Kasumi-1 (cell line): ENCODE data around the gene PLCB4.

Source experiments
- DNase-seq, 2 experiments: peaks; one replicate each; lab custom pipeline; 2025; lab: John Stamatoyannopoulos, UW

Gene PLCB4

DNA sequence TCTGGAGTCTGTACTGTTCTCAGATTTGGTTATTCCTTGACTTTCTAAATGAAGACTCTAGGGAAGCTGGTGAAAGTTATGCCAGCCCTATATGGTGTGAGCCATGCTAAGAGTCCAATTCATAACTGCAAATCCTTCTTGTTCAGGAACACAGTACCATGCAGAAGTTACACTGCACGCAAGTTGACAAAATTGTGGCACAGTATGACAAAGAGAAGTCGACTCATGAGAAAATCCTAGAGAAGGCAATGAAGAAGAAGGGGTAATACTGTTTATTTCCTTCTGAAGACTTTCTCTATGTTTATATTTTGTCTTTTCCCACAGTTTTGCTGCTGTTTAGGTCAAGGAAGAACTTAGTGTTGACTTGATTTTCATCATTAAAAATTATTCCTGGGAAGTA lies 384.3 kb downstream of the PLCB4 start:
- no peak for DNase-seq

DNA sequence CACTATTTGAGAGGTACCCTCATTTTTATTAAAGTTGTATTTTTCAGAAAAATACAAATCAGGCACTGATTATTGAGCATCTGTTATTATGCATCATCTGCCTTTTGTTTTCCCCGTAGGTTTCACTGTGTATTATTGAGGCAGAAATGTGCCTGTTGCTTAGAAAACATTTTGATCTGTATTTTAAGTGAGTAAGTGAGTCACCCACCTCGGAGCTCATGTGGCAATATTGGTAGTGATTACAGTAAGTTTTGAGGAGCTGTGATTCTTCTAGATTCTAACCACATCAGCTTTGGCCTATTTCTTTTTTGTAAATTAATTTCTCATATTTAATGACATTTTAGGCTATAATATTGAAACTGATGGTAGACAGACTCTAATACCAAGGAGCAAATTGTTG lies 385.9 kb downstream of the PLCB4 start:
- DNase-seq, result no peak

DNA sequence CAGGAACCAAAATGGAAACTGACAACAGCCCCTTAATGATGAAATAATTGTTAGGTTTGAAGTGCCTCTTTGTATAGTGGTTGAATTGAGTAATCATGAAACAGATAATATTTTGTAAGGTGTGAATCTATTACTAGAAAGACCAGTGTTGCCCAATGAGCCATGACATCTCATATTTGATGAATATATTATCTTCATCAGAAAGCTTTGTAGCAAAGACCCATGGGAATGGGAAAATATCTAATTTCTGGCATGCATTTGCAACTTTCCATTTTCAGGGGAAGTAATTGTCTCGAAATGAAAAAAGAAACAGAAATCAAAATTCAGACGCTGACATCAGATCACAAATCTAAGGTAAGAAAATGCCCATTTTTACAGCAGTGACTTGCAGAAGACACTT lies 388.2 kb downstream of the PLCB4 start:
- DNase-seq, result no peak

DNA sequence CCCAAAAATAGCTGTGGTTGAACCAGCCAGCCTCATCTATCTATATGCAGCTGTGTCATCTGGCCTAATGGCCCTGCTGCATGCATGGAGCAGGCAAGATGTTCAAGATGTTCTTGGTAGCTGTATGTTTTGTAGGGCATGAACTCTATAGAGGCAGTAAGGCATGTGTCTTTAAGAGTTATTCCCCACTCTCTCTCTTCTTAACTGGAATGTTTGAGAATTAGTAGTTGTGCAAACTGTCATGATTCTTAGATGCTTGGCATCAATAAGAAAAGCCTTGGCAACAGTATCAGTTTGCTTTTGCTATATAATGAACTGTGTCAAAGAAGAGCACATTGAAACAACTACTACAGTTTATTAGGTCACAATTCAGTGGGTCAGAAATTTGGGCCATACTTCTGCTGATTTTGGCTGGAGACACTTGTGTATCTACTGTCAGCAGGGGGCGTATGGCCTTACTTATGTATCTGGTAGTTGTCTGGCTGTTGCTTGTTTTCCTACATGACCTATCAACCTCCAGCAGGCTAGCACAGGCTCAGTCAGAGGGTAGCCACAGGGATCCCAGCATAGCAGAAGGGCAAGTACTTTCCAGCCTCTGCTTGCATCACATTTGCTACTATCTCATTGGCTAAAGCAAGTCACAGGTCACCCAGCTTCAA lies 389.4 kb downstream of the PLCB4 start:
- DNase-seq, result peak in 1 of 2 experiments; percentile 16

DNA sequence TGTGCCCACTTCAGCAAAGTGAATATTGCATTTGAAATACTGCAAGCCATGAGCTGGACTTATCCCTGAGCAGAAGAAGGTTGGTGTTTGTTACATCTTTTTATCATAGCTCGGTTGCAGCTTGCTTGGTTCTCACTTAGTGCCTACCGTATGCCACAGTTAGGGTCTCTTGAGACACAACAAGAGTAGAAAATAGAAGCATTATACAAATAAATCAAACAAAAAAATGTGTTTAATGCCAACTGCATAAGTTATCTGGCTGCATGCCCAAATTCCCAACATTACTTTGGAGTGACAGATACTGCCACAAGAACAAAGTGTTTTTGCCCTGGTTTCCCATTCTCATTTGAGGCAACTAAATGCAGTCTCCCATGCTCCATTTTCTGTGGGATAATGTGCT lies 391.6 kb downstream of the PLCB4 start:
- no peak for DNase-seq

DNA sequence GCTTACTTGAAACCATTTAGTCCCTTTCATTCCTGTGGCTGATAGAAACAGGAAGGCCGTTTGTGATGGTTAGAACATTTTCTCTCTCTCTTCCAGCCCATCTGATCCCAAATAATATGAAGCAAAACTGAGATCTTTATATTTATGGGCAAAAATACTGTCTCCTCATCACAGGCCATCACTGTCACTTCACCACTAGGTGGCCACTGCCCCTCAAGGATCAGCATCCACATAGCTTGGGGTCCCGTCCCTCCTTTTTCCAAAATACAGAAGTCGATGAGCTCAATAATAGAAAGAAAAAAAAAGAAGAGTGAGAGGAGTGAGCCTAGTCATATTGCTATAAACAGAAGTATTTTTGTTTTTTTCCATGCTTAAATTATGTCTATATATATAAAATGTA lies 399.1 kb downstream of the PLCB4 start:
- DNase-seq, result peak; percentile 0 to 8

DNA sequence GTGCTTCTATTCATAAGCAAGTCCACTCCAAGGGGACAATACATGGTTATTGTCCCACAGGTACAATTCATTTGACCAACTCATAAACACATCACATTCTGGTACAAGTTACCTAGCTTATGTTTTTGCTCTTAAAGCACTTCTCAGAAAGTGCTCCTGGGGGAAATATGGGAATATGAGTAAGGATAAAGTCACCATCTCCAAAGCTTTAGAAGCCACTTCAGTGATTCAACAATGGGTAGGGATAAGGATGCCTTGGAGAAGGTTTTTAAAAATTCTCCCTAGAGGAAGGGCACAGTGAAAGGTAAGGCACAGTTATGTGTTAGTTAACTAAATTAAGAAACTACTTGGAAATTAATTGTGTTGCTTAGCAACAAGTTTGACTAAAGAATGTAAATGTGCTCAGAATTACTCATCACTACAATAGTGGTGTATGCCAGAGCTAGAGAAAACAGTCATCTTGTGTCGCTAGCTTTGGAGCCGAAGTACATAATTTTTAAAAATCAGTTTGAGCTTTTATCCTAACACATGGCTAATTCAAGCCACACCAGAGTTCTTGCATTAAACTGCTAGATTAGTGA lies 406.0 kb downstream of the PLCB4 start:
- DNase-seq, result no peak

DNA sequence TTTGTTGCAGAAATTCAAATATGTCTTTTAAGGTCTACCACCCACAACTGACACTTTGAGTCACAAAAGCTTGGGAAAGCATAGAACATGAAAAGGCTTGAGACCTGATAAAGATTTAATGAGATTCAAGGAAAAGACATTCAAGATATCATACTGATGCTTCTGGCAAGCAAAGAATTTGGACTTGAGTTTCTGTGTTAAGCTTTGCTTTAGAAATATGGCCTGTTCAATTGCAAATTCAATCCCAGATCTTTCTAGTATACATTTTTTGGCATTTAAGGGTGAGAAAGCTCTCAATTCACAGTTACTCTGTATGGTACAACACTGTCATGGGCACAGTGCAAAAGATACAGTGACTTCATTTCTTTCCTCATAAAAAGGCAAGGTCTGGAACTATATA lies 406.6 kb downstream of the PLCB4 start:
- DNase-seq, result no peak

DNA sequence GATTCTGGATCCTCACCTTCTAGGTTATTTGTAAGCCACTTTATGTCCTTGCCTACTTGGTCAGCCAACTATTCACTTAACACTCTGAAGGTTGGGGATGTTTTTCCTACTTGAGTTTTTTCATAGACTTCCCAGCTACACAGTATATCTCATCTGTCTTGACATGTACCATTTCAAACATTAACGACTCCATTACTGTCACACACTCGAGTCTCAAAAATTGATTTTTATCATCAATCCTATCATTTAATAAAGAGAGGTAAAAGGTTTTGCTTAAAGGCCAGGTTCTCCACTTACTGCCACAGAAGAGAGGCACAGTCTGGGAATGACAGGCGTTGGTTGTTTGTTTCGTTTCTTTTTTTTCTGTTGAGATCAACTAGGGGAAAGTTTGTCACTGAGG lies 407.3 kb downstream of the PLCB4 start:
- DNase-seq, result no peak

DNA sequence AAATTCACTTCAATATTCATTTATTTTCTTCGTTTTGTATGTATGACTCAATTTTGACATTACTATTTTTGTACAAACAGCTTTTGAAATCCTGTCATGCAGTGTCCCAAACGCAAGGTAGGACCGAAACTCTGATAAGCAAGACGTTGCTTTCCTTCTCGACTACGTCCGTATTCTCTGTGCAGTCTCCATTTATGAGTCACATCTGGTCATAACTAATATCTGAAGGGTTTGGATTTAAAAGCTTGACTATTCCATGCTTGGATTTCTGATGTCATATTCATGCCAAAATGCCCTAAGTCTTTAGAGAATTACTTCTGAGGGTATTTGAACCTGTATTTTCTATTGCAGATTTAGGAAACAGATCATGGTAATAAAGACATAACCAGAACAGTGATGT lies 407.8 kb downstream of the PLCB4 start:
- no peak for DNase-seq

DNA sequence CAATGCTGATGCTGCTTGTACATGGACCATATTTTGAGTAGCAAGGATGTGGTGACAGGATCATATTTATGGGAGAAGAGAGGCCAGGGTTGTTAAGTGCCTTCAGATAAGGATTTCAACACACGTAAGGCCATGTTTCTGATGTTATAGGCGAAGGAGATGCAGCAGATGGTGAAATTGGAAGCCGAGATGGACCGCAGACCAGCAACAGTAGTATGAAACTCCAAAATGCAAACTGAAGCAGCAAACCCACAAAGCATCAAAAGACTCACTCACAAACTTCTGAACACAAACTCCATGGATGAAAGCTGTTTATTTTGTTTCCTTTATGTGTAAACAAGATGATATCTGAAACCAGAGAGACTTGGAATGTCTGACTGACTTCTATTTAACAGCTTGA lies 409.9 kb downstream of the PLCB4 start:
- no peak for DNase-seq

DNA sequence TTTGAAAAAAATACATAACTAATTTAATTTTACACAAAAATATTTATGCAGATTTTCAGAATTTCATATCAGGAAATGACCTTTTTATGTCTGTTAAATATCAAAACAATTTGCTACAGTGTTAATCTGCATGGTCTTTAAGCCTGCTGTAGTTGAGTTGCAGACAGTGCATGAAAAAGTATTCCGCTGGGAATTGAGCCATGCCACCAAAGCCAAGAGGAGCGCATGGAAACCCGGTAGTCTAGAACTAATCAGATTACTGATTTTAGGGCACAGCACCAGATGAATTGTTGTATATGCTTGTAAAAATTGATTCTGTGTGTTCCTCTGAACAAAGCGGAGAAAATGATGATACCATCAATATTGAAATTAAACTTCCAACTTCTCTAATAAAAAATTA lies 411.2 kb downstream of the PLCB4 start:
- no peak for DNase-seq

DNA sequence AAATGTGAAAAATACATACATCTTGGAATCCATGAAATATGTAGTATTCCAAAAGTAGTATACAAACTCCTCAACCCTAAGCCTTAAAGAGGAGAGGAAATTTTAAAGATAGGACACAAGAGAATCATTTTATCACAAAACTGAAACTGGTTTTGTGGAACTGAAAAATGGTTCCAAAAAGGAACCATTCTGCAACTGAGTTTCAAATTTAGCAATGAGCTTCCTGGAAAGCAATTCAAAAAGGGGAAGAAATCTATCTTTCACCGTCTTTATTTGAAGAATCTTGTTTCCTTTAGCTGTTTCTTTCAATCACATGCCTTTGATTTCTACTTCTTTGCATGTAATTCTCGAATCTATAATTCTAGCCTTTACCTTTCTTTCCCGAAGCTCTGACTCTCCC lies 413.3 kb downstream of the PLCB4 start:
- DNase-seq, result no peak

DNA sequence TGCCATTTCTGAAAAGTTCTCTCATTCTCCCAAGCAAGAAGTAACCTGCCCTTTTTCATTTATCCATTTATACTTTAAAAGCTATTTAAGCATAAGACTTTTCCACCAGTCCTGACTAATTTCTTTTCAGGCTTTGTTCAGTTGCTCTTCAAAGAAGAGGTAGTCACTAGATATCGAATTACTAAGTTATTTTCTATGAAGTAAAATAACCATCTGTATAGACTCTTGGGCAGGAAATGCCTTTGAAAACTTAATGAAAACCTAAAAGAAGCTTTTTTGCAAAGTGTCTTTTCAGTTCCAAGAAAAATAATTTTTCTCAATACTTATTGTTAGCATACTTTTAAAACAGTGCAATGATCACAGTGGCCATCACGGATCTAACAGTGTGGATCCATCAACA lies 414.2 kb downstream of the PLCB4 start:
- no peak for DNase-seq

DNA sequence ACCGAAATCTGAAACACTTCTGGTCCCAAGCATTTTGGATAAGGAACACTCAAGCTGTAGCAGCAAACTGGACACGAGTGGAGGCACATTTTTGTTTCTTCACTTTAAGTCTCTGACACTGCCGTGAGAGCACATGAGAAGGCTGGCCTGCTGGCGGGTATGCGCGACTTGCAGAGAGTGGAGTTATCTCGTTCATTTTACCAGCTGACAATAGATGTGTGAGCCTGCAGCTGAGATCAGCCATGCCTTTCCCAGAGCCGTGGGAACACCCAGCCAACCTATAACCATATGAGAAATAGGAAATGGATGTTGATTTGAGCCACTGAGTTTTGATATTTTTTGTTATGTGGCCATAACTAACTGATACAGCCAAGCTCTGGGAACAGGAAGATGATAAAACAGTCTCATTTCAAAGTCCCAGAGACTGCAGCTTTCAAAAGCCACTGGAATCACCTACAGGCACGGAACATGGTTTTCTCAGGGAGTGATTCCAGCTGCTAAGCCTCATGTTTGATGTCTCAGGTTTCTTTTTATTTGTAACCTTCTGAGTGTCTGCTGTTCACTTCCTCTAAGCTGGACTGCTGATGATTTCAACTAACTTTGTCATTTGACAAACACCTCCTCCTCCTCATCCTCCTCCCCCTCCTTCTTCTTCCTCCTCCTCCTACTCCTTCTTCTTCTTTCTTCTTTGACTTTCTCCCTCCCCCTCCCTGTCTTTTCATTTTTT lies 416.9 kb downstream of the PLCB4 start:
- no peak for DNase-seq

DNA sequence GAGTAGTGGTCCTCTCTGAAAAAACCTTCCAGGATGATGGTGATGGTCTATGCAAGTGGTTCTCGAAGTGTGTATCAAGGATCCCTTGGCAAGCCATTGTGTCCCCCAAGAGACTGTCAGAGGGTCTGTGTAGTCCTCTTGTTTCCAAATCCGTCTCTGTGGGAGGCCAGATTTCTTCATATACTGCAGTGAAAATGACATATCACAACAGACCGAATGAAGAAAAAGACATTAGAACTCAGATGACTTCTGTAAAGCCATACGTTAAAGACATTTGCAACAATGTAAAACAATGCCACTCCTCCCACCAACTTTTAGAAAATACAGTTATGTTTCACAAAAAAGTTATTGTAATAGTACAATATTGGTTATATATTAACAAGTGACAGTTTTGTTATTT lies 418.3 kb downstream of the PLCB4 start:
- no peak for DNase-seq

DNA sequence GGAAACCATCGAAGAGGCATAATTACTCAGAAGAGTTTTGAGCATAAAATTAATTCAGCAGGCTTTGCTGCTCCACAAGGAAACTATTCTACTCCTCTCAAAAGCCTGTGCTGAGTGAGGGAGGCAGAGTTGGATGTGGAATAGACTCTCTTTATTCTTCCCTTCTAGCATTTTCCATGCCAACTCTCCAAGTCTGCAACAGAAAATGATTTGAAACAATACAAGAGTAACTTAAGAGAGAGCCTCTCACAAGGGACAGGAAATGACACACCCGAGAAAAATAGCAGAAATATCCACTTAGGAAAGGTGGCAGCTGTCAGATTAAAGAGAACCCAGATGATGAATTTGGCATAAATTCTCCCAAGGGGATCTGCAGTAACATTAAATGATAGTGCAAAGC lies 419.2 kb downstream of the PLCB4 start:
- DNase-seq, result no peak

DNA sequence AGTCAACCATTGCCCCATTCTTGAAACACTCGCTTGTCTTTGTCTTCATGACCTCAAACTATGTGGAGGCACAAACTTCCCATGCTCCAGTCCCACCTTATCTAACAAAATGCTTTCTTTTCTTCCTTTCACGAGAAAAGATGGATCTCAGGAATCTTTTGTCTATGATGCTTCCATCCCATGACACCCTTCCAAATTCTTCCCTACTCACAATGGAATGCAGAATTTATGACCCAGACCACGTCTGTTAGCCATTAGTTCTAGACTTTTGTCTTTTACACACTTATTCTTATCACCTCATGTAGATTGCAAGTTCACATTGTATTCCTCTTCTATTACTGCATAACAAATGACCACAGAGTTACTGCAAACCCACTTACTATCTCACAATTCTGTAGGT lies 421.3 kb downstream of the PLCB4 start:
- no peak for DNase-seq

DNA sequence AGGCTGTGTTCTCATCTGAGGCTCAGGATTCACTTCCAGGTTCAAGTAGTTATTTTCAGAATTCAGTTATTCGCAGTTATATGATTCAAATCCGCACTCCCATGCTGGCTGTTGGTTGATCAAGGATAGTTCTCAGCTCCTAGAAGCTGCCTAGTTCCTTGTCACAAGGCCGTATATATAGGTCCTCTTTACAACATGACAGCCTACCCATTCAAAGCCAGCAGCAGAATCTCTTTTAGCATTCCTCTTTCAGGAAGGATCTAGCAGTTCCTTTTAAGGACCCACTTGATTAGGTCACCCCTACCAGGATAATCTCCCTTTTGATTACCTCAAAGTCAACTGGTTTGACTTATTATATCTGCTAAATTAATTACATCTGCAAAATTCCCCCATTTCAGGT lies 421.7 kb downstream of the PLCB4 start:
- DNase-seq, result no peak

DNA sequence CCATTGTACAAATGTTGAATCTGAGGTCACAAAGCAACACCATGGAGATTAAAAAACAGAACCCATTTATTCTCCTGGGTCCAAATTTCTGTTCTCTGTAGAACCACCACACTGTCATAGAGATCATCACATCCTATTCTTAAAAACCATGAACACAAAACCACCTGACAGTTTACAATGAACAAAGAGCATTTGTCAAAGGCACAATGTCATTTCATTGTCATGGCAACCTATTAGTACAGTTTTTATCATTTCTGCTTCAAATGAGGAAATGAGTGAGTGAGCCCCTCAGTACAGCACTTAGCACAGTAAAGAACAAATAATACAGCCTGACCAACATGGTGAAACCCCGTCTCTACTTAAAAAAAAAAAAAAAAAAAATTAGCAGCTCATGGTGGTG lies 422.4 kb downstream of the PLCB4 start:
- DNase-seq, result no peak

DNA sequence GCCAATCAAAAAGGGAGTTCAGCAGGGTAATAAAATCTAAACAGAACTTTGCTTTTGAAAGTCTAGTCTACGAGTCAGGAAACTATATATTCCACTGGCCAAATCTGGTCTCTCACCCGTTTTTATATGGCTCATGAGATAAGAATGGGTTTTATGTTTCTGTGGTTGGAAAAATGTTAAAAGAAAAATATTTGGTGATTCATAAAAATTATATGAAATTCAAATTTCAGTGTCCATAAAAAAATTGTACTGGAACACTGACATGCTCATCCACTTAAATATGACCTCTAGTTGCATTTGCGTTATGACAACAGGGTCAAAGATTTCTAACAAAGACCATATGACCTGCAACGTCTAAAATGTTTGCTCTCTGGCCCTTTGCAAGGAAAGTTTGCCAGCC lies 423.2 kb downstream of the PLCB4 start:
- DNase-seq, result no peak

DNA sequence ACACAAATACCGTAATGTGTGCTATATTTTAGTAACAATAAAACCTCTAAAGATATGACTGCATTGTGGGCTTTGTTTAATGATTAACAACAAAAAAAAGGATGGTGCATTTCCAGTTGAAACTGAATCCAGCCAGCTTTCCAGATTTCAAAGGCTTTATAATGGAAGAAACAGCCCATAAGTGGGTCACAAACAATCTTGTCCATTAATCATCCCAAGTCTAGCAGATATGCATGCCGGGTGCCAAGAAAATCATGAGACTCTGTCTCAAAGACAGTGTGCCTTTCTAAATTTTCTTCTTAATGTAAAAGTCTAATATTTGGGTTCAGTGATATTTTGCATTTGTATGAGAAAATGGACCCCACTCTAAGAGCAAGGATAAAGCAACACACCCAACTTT lies 424.9 kb downstream of the PLCB4 start:
- DNase-seq, result no peak

DNA sequence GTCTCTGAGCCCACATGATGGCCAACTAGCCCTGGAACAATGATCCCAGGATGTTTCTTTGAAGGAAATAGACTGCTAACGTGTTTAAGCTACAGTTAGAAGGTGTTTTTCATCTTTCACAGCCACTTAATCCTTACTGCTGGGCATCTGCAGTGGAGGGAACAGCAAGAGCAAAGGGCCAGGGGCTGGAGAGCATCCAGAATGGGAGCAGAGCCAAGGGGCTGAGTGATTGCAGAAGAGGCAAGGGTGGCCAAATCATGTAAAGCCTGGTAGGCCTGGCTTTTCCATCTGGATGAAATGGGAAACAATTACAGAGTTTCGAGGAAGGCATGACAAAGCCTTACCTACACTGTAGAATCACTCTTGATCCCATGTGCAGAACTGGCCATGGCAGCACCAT lies 426.8 kb downstream of the PLCB4 start:
- no peak for DNase-seq

DNA sequence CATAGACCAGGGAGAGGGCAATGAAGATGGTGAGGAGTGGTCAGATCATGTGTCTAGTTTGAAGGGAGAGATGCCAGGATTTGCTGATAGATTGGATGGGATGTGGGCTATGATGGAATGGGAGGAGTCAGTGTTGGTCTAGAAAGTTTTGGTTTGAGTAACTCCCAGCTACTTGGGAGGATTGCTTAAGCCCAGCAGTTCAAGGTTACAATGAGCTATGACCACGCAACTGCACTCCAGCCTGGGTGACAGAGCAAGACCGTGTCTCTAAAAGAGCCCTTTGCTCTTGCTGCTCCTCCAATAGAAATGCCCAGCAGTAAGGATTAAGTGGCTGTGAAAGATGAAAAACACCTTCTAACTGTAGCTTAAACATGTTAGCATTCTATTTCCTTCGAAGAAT lies 427.3 kb downstream of the PLCB4 start:
- DNase-seq, result no peak
